ENCODE measurements around the gene CNIH4.
"Not testable (repeated sequence)": the region's sequence is repeated elsewhere in the genome, so short reads cannot be mapped to it uniquely, and the experiment has no call there.

CNIH4 gene

GRCh38 chr1:224356685-224357625 lies at the start of gene CNIH4:
Gene CNIH4, plus strand, starts transcription at chr1:224356879. Its CDS starts 46 bp downstream, at chr1:224356925.
- peak; percentile 90 for DNase-seq

- DNase-seq, result no peak
These were observed 48.6 kb upstream of the CNIH4 start for GRCh38 chr1:224308064-224308463.

DNA sequence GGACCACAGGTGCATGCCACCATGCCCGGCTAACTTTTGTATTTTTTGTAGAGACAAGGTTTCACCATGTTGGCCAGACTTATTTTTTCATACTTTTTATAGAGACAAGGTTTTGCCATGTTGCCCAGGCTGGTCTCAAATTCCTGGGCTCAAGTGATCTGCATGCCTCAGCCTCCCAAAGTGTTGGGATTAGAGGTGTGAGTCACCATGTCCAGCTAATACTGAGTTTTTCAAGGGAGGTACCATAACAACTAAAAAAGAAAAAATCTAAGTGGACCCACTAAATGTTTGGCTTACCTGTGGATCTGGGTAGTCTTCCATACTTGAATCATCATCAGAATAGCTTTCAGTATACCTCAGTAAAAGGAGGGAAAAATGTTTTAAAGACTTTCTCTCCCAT lies 45.2 kb upstream of the CNIH4 start:
- DNase-seq, result not testable (repeated sequence)

DNA sequence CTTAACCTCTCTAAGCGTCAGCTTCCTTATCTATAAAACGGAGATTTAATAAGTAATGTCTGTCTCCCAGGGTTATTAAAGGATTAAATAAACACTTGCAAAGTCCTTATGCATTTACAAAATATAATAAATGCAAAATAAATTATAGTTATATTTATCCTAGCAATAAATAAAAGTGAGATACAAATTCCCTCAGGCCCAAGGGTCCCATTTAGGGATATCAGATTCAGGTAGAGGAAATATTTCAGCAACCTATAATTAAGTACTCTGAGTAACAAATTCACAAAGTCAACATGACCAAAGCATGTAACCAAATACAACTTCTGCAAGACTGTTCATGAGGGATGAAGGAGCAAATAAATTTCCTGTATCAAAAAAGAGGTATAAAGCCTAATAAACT lies 44.7 kb upstream of the CNIH4 start:
- DNase-seq, result no peak

DNA sequence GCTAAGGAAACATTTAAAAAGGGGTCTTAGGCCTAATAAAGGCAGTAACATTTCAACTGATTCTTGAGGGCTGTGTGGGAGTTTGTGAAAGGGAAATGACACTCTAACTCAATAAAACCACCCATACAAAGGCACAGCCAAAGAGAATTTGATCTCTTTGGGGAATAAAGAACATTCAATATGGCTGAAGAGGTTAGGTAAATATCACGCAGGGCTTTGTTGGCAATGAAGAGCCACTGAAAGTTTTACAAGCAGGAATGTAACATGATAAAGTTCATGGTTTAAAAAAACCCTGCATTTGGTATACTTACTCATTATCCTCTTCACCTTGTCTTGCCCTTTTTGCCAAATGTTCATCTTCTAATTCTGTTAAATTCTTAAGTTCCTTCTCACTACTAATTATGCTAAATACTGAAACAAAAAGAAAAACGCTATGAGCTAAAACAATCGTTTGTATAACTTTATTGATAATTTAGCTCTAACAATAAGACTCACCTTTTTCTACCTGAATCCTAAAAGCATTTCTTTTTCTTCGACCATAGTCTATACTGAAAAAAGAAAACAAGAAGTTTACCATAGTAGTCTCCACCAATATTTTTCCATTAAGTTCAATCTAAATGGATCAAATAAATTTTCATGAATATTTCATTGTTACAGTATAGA lies 39.2 kb upstream of the CNIH4 start:
- DNase-seq, result no peak

DNA sequence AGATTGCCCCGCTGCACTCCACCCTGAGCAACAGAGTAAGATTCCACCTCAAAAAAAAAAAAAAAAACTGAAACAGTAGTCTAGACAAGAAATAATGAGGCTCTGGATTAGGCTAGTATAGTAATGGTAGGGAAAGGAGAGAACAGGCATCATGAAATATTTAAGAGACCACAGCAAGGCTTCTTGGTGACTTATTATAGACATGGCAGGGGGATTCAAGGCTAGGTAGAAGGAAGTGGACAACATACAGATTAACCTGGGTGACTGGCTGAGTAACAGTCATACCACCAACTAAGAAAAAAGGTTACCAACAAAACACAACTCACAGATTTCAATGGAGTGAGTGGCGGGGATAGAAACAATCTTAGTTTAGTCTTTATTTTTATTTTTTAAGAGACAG lies 35.0 kb upstream of the CNIH4 start:
- no peak for DNase-seq

- no peak for DNase-seq
These were observed 30.7 kb upstream of the CNIH4 start for GRCh38 chr1:224325959-224326358.

GRCh38 chr1:224328644-224329043 lies 28.0 kb upstream of the CNIH4 start:
- no peak for DNase-seq

DNA sequence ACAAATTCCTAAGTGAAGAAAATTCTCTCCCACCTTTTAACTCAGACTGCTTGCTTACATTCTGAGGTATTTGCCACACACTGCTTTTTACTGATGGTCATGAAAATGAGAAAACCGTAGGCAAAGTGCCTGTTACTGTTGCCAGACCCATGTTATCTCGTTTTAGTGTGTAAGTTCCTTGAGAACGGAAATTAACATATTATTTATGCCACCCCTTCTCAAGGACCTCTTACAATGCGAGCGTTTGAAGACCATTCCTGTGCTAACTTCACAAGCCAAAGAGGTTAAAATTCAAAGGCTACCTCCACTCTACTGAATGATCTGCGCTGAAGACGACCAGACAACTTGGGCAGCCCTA lies 27.2 kb upstream of the CNIH4 start:
- no peak for DNase-seq

DNA sequence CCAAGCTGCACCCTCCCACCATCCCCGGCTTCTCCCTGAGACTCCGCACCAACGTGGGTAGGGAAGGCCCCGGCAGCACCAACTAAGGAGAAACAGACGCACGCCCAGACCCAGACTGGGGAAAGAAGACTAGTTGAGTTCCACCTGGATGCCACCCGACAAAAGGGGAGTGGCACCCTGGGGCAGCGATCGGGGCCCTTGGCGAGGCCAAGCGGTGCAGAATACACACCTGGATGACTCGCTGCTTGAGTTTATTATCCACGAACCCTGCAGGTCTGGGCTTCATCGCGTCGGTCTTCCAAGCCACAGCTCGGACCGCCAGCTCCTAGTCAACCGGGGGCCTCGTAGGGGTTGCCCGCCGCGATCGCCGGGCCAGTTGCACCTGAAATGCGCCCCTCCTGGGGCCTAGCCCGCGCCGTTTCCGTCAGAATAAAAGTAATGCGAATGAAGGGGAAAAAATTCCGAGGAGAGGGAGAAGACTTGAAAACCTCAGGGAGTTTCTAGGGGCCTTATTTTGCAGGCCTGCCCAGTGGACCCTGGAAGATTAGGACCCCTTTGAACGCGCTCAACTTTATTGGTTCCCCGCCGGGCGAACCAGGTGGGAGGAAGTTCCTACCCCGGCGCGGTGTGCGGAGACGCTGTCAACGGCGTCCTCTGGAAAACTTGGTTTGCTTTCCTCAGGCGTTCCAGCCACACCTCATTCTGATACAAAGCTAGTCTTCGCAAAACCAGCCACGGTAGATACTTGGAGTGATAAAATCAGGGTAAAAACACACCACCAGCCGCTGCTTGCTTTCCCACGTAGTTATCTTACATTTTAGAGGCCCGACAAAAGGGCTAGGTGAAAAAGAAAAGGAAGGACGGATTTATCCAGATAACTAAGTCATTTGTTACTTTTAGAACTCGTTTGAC lies 26.6 kb upstream of the CNIH4 start, which contains the start of gene NVL:
NVL (minus strand) TSS at position 331 of the 912 bp plus-strand sequence; CDS start at position 286, 45 bp downstream.
- peak; percentile 74 for DNase-seq

GRCh38 chr1:224331326-224331725 lies 25.4 kb upstream of the CNIH4 start:
- DNase-seq, result no peak

GRCh38 chr1:224331824-224332223 lies 24.9 kb upstream of the CNIH4 start:
- no peak for DNase-seq

- DNase-seq, result peak; percentile 62
These were observed 23.3 kb upstream of the CNIH4 start for GRCh38 chr1:224333309-224333926.

- DNase-seq, result peak; percentile 74
These were observed 22.5 kb upstream of the CNIH4 start for GRCh38 chr1:224333939-224334786.

GRCh38 chr1:224338150-224338838 lies 18.4 kb upstream of the CNIH4 start:
- DNase-seq, result no peak

DNA sequence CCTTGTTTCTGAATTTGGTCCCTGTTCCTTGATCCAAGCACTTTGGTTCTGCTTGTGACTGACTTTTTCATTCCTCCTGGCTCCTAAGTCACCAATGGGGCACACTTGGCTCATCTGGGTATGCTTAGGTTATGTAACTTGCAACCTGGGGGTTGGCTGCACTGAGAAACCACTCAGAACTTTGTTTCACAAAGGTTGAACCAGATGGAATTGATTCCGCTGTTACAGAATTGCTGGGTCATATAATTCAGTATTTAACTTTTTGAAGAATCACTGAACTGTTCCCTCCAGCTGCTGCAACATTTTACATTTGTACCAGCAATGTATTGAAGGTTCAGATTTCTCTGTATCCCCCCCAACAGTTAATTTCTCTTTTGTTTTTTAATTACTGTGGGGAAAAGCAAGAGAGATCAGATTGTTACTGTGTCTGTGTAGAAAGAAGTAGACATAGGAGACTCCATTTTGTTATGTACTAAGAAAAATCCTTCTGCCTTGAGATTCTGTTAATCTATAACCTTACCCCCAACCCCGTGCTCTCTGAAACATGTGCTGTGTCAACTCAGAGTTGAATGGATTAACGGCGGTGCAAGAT lies 17.1 kb upstream of the CNIH4 start:
- no peak for DNase-seq

DNA sequence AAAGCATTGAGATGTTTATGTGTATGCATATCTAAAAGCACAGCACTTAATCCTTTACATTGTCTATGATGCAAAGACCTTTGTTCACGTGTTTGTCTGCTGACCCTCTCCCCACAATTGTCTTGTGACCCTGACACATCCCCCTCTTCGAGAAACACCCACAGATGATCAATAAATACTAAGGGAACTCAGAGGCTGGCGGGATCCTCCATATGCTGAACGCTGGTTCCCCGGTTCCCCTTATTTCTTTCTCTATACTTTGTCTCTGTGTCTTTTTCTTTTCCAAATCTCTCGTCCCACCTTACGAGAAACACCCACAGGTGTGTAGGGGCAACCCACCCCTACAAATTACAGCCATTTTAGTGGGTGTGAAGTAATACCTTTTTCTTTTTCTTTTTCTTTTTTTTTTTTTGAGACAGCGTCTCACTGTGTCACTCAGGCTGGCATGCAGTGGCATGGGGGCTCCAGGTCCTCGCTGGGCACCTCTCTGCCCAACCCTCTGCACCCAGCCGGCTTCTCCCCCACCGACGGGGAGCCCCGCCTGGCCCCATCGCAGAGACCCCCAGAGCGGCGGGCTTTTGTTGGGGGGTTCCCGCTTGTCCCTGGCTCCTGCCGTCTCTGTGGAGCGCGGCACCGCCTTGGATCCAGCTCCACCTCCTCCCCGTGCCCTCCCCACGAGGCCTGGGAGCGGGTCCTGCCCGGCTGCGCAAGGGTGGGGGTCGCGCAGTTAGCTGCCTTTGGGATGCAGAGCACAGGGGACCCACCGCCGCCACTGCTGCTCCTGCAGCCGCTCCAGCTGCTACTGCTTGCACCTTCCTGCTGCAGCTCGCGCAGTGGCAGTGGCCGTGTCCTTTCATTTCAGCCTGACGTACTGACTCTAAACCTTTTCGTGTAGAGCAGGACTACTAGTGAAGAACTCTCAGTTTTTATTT lies 16.0 kb upstream of the CNIH4 start:
- not testable (repeated sequence) for DNase-seq

DNA sequence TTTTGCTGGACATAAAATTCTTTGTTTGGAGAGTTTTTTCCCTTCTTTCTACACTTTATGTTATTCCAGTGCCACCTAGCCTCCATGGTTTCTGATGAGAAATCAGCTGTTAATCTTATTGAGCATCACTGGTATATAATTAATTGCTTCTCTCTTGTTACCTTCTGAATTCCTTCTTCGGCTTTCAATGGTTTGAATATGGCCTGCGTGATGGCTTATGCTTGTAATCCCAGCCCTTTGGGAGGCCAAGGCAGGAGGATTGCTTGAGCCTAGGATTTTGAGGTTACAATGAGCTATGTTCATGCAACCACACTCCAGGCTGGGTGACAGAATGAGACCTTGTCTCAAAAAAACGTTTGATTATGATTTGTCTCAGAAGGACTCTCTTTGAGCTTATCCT lies 13.0 kb upstream of the CNIH4 start:
- DNase-seq, result no peak

GRCh38 chr1:224348137-224348536 lies 8.5 kb upstream of the CNIH4 start:
- no peak for DNase-seq

All from kidney glomerular epithelial cell (primary cell).